ENCODE measurements around the gene GUCY2D.

DNA sequence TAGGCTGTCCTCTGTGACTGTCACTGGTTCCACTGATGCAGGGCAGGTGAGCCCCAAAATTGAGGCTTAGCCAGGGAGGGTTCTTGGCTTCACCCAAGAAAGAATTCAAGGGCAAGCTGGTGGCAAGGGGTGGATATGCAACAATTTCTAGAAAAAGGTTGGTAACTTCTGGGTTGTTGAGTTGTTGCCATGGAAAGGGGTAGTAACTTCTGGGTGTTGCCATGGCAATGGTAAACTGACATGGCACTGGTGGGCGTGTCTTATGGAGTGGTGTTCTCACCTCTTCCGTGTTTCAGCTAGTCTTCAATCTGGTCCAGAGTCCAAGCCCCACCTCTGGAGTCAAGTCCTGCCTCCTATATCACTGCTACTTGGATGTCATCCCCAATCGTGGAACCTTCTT, 9.5 kb upstream of the GUCY2D start:
- no peak for TF ChIP-seq POLR2AphosphoS5 (IDR thresholded peaks at IDR 0.05)
- TF ChIP-seq, protein P1, sequence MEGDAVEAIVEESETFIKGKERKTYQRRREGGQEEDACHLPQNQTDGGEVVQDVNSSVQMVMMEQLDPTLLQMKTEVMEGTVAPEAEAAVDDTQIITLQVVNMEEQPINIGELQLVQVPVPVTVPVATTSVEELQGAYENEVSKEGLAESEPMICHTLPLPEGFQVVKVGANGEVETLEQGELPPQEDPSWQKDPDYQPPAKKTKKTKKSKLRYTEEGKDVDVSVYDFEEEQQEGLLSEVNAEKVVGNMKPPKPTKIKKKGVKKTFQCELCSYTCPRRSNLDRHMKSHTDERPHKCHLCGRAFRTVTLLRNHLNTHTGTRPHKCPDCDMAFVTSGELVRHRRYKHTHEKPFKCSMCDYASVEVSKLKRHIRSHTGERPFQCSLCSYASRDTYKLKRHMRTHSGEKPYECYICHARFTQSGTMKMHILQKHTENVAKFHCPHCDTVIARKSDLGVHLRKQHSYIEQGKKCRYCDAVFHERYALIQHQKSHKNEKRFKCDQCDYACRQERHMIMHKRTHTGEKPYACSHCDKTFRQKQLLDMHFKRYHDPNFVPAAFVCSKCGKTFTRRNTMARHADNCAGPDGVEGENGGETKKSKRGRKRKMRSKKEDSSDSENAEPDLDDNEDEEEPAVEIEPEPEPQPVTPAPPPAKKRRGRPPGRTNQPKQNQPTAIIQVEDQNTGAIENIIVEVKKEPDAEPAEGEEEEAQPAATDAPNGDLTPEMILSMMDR (IDR thresholded peaks at IDR 0.05): no peak

Measured in transverse colon (tissue), 4 donors.